Stimulated activated CD4-positive, alpha-beta T cell treated with anti-CD3 and anti-CD28 coated beads, Interleukin-12 subunit alpha, Interleukin-12 subunit beta, amount 100 ng/mL, for 4 hours (primary cell): ENCODE measurements around the gene NVL.
"Not testable (repeated sequence)": the region's sequence is repeated elsewhere in the genome, so short reads cannot be mapped to it uniquely, and the experiment has no call there.

Experiments
- DNase-seq: peaks from one replicate; pipeline ENCODE4 v3.0.0-alpha.2; 2020

NVL gene

DNA sequence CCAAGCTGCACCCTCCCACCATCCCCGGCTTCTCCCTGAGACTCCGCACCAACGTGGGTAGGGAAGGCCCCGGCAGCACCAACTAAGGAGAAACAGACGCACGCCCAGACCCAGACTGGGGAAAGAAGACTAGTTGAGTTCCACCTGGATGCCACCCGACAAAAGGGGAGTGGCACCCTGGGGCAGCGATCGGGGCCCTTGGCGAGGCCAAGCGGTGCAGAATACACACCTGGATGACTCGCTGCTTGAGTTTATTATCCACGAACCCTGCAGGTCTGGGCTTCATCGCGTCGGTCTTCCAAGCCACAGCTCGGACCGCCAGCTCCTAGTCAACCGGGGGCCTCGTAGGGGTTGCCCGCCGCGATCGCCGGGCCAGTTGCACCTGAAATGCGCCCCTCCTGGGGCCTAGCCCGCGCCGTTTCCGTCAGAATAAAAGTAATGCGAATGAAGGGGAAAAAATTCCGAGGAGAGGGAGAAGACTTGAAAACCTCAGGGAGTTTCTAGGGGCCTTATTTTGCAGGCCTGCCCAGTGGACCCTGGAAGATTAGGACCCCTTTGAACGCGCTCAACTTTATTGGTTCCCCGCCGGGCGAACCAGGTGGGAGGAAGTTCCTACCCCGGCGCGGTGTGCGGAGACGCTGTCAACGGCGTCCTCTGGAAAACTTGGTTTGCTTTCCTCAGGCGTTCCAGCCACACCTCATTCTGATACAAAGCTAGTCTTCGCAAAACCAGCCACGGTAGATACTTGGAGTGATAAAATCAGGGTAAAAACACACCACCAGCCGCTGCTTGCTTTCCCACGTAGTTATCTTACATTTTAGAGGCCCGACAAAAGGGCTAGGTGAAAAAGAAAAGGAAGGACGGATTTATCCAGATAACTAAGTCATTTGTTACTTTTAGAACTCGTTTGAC is at the start of gene NVL:
Gene NVL (minus strand): TSS at position 331 of the 912 bp plus-strand sequence. CDS start 45 bp downstream, at position 286.
- peak; percentile 74 for DNase-seq

DNA sequence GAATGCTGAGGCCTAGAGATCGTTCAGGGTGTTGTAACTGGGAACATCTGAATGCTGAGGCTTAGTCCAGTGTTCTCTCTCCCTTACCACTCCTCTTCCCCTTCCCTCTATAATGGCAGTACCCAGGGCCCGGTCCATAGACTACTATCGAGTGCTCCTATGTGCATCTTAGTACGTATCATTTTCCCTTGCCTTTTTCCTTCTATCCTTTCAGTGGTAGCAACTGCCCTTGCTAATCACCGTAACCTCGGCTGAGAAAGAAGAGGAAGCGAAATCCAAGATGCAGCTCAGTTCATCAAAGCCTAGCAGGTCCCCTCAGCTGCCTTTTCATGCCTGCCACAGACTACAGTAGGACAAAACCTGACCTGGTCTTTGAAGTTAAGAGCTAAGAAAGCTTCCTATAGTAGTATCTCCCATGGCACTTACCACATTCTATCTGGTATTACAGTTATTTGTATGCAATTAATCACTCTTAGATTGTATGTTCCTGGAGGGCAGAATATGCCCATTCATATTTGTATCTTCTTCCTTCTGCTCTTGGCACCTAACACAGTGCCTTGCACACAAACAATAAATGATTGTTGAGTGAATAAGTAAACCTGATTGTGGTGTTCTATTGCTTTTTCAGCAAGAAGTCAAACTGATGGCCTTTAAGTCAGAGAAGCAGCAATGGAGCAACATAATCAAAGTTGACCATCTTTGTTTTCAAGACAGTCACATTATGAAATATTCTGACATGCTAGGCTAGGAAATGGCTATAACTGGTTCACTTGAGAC is 49.1 kb upstream of the NVL start:
- no peak for DNase-seq

DNA sequence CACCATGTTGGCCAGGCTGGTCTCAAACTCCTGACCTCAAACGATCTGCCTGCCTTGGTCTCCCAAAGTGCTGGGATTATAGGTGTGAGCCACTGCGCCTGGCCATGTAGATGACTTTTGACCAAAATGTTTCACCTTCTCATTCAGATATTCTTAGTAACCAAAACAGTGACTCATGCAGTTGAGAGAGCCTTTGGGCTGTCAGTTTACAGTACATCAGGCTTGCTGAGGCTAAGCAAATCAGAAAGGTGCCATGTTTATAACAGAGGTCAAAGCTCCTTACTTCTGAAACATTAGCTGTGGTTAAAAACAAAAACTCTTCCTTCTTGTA is 47.7 kb upstream of the NVL start:
- no peak for DNase-seq

DNA sequence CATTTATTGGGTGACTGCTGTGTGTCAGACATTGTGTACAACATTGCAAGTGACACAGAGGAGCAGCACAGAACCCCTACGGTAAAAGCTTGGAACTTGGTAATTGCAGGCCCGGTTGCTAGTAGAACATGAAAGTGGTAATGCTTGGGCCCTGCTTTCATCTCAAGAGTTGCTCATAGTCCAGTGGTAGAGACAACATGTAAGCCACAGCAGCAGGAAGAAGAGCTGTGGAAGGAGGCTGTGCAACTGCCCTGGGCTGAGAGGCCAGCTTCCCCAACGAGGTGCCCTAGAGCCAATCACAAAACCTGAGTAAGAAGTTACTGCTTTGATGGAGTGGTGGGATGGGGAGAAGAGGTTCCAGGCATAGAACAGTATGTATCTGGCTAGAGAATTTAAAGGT is 45.1 kb upstream of the NVL start:
- no peak for DNase-seq

DNA sequence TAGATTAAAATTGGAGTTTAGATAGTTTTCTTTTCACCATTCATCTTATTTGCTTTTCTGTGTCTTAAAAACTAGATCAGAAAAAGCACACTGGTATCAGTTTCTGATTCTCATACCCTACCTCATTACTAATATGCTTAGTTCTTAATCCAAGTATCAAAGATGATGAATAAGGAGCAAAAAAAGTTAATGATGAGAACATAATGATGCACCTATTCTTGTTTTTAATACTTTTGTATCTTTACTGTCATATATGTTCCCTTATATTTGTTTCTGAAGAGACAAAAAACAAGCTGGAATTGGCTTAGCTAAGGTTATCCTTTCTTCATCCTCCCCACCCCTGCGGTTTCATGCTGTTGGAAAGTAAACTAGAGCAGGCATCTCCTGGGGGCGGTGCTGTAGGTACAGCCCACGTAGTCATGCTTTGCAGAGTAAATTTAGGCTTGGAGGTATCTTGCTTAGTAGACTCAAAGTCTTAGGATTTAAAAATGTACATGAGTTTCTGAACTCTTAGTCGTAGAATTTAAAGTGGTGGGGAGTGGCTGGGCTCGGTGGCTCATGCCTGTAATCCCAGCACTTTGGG is 43.1 kb upstream of the NVL start:
- no peak for DNase-seq

DNA sequence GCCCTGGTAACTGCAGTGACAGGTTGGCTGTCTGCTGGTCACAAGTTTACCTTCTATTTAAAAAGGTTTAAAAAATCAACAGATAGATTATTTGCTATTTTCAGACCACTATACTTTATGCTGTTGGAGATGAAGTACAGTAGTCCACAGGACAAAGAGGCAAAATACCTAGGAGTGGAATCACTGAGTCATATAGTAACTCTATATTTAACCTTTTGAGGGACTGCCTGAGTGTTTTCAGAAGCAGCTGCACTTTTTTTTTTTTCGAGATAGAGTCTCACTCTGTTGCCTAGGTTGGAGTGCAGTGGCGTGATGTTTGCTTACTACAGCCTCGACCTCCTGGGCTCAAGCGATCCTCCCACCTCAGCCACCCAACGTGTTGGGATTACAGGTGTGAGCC is 38.4 kb upstream of the NVL start:
- DNase-seq: no peak

DNA sequence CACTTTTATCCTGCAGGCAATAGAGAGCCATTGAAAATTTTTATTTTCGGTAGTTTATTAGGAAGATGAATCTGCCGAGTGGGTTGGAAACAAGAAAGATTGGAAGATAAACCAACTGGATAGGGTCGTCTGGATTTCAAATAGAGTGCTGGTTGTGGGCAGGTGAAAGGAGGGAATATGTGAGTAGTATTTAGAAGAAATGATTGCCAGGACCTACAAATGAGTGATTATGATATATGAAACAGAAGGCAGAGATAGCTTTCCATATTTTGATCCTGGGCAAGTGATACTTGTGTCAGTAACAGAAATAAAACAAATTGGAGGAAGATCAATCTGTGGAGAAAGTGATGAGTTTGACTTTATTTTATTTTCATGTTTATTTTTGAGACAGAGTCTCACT is 29.2 kb upstream of the NVL start:
- no peak for DNase-seq

DNA sequence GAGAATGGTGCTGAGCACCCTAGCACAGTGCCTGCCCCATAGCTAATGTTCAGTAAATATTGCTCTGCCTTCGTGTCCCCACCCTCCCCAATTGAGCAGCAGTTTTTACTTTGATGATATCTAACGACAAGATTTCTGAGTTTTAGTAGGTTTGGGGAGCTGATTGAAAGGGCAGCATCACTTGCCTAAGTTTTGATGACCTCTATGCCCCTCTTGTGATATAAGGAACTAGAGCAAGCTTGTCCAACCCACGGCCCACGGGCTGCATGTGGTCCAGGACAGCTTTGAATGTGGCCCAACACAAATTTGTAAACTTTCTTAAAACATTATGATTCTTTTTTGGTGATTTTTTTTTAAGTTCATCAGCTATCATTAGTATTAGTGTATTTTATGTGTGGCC is 28.3 kb upstream of the NVL start:
- no peak for DNase-seq

DNA sequence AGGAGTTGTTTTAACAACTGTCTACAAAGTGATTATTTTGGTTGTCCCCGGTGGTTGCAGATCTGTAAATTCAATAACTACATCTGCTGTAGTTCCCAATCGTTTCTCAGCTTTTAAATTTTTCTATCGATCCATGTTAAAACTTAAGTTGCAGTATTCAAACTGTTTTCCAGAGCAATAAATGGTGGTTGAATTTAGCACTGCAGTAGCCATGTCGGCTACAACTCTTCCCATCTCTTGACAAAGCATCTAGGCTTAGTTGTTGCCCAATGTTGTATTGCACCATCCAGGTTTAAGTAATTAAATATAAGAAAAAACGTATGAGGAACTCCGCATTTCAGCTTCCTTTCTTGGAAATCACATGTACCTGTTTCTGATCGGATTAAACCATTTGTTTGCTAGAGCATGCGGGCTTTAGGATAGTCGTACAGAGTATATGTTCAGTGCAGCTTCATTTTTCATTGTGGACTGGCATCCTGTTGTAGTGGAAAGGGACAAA is 27.7 kb upstream of the NVL start:
- DNase-seq: no peak

DNA sequence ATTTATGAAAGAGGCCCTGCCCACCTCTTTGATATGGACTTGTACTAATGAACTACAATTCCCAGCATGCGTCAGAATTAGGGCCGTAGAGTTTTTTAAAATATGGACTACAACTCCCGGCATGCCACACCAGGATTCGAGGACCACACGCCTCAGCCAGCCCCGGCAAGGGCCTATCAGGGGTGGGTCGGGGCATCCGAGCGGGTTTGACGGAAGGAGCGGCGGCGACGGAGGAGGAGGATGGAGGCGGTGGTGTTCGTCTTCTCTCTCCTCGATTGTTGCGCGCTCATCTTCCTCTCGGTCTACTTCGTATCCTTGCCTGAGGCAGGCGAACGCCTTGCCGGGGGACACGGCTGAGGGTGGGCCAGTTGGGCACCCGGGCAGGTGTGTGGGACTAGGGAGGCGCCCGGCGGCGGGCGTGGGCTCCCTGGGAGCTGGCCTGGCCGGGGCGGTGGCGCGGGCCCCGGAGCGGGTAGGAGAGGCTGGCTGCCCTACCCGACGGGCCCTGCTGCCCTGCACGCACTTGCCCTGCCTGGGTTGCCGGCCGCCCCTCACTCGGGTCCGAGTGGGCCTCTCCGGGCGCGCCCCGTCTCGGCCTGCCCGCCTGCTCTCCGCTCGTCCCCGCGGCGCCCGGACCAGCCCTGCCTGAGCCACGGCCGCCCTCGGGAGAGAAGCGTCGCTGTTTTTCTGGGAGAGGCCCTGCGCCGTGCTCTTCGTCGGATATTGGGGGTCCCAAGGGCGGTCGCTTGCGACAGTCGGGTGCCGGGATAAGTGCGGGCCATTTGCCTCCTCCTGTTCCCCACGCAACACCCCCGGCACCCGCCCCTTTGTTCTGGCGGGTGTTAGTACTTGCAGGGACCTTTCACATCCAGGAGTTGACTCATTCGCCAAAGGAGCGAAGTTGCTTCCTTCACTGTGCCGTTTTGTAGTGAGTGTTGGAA is 27.0 kb upstream of the NVL start, which contains the start of gene CNIH4:
Gene CNIH4 (plus strand): TSS at position 195 of the 941 bp plus-strand sequence. CDS start 46 bp downstream, at position 241.
- DNase-seq: peak; percentile 81

DNA sequence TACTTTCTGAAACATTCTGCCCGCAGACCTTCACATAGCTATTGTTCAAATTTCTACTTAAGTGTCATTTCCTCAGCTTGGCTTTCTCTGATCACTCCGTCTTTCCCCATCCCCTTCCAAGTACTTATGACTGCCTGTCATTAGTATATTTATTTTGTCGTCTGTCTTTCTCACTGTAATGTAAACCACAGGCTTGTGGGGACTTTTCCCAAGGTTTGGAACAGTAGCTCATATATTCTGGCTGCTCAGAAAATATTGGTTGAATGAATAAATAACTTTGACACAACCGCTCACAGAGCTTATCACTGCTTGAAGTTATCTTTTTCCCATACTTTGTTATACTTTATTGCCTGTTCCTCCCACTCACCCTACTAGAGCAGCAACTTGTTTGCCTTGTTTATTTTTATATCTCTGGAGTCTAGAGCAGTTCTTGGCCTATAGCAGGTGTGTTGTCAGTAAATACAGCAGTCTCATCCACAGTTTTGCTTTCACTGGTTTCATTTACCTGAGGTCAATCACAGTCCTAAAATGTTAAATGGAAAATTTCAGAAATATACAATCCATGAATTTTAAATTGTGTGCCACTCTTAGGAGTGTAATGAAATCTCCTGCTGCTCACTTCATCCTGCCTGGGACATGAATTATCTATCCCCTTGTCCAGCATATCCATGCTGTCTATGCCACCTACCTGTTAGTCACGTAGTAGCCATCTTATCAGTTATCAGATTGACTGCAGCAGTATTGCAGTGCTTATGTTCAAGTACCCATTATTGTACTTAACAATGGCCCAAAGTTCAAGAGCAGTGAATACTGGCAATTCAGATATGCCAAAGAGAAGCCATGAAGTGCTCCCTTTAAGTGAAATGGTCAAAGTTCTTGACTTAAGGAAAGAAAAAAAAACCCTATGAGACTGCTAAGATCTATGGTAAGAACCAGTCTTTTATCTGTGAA is 24.3 kb upstream of the NVL start:
- DNase-seq: no peak

DNA sequence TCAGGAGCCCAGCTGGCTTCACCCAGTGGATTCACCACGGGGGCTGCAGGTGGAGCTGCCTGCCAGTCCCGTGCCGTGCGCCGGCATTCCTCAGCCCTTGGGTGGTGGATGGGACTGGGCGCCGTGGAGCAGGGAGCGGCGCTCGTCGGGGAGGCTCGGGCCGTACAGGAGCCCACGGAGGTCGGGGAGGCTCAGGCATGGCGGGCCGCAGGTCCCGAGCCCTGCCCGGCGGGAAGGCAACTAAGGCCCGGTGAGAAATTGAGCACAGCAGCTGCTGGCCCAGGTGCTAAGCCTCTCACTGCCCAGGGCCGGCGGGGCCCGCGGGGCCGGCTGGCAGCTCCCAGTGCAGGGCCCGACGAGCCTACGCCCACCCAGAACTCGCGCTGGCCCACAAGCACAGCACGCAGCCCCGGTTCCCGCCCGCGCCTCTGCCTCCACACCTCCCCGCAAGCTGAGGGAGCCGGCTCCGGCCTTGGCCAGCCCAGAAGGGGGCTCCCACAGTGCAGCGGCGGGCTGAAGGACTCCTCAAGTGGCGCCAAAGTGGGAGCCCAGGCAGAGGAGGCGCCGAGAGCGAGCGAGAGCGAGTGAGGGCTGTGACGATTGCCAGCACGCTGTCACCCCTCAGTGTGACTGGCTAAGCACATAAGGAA is 22.6 kb upstream of the NVL start:
- not testable (repeated sequence) for DNase-seq

DNA sequence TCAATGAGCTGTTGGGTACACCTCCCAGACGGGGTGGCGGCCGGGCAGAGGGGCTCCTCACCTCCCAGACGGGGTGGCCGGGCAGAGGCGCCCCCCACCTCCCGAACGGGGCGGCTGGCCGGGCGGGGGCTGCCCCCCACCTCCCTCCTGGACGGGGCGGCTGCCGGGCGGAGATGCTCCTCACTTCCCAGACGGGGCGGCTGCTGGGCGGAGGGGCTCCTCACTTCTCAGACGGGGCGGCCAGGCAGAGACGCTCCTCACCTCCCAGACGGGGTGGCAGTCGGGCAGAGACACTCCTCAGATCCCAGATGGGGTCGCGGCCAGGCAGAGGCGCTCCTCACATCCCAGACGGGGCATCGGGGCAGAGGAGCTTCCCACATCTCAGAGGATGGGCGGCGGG is 19.7 kb upstream of the NVL start:
- DNase-seq: not testable (repeated sequence)

DNA sequence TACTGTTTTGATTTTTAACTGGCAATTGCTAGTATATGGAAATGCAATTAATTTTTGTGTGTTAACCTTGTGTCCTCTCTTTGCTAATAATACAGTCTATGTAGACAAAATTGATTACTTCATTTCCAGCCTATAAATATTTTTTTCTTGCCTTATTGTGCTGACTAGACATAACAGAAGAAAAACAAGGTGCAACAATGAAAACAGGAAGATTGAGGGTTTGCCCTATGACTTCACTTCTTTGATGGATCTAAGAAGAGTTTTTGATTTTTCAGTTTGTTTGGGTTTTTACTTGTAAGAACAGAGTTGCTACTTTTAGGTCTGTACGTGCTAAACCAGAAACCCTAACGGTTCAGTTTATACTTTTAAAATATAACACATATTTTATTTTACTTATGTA is 18.2 kb upstream of the NVL start:
- DNase-seq: no peak

DNA sequence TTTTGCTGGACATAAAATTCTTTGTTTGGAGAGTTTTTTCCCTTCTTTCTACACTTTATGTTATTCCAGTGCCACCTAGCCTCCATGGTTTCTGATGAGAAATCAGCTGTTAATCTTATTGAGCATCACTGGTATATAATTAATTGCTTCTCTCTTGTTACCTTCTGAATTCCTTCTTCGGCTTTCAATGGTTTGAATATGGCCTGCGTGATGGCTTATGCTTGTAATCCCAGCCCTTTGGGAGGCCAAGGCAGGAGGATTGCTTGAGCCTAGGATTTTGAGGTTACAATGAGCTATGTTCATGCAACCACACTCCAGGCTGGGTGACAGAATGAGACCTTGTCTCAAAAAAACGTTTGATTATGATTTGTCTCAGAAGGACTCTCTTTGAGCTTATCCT is 13.7 kb upstream of the NVL start:
- no peak for DNase-seq

DNA sequence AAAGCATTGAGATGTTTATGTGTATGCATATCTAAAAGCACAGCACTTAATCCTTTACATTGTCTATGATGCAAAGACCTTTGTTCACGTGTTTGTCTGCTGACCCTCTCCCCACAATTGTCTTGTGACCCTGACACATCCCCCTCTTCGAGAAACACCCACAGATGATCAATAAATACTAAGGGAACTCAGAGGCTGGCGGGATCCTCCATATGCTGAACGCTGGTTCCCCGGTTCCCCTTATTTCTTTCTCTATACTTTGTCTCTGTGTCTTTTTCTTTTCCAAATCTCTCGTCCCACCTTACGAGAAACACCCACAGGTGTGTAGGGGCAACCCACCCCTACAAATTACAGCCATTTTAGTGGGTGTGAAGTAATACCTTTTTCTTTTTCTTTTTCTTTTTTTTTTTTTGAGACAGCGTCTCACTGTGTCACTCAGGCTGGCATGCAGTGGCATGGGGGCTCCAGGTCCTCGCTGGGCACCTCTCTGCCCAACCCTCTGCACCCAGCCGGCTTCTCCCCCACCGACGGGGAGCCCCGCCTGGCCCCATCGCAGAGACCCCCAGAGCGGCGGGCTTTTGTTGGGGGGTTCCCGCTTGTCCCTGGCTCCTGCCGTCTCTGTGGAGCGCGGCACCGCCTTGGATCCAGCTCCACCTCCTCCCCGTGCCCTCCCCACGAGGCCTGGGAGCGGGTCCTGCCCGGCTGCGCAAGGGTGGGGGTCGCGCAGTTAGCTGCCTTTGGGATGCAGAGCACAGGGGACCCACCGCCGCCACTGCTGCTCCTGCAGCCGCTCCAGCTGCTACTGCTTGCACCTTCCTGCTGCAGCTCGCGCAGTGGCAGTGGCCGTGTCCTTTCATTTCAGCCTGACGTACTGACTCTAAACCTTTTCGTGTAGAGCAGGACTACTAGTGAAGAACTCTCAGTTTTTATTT is 10.7 kb upstream of the NVL start:
- peak; percentile 17 for DNase-seq

DNA sequence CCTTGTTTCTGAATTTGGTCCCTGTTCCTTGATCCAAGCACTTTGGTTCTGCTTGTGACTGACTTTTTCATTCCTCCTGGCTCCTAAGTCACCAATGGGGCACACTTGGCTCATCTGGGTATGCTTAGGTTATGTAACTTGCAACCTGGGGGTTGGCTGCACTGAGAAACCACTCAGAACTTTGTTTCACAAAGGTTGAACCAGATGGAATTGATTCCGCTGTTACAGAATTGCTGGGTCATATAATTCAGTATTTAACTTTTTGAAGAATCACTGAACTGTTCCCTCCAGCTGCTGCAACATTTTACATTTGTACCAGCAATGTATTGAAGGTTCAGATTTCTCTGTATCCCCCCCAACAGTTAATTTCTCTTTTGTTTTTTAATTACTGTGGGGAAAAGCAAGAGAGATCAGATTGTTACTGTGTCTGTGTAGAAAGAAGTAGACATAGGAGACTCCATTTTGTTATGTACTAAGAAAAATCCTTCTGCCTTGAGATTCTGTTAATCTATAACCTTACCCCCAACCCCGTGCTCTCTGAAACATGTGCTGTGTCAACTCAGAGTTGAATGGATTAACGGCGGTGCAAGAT is 9.6 kb upstream of the NVL start:
- DNase-seq: no peak

DNA sequence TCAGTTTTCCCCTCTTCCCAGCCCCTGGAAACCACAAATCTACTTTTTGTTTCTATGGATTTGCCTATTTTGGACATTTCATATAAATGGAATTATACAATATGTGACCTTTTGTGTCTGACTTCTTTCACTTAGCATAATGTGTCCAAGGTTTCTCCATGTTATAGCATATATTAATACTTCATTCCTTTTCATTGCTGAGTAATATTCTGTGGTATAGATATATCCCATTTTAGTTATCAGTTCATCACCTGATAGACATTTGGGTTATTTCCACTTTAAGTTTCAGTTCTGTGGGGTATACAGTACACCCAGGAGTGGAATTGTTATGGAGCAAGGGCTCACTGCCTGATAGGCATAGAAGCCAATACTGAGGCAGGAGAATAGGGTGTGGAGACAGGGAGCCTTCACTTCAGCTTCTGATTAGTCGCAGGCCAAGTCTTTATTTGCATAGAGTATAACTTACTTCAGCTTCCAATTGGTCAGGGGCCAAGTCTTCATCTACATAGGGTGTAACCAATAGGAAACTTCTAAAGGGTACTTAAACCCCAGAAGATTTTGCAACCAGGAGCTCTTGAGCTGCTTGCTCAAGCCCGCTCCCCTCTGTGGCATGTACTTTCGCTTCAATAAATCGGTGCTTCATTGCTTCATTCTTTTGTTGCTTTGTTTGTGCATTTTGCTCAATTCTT is 8.3 kb upstream of the NVL start:
- no peak for DNase-seq
